ENCODE data around the gene SSU72. TPM values are rescaled to one million over a fixed set of nuclear protein-coding genes. Genes with fewer than 3 reads are reported as not detected.

SSU72 gene
- total RNA-seq, 4 donors from 2014 or later, result 129 to 161 (median 146) TPM

DNA sequence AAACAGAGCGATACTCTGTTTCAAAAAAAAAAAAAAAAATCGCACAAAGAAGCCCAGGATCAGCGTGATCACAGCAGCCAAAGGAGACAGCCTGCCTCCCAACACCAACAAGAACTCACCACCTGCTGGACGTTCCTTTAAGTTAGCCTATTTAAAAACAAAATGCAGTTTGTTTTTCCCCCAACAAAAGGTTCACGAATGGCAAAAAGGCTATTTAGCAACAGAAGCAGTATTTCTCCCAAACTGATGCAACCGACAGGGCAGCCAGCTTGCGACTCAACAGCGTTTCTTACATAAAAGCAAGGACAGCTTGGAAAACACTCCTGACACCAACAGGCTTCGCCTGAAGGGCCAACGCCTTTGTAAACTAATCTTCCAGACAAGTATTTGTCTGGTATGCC lies 6.8 kb downstream of the SSU72 start:
- Histone ChIP-seq H3K9me3 (no peaks in the 10 kb centered on the region), H3K4me3 (no peak overlapping the region), H3K27me3 (no peaks in the 10 kb centered on the region), H3K27ac (no peak overlapping the region), H3K4me1 (peaks cover 0 to 67% (median 7%) of the 10 kb centered on the region in 4 donors), H3K36me3 (peaks cover 0 to 64% (median 8%) of the 10 kb centered on the region in 3 donors)
- DNase-seq (ENCODE audit: low spot score in 2 of 2), result no peak
- TF ChIP-seq POLR2A (IDR thresholded peaks at IDR 0.05) (no peak), EP300 (IDR thresholded peaks at IDR 0.05) (no peak)
- TF ChIP-seq, protein P1, sequence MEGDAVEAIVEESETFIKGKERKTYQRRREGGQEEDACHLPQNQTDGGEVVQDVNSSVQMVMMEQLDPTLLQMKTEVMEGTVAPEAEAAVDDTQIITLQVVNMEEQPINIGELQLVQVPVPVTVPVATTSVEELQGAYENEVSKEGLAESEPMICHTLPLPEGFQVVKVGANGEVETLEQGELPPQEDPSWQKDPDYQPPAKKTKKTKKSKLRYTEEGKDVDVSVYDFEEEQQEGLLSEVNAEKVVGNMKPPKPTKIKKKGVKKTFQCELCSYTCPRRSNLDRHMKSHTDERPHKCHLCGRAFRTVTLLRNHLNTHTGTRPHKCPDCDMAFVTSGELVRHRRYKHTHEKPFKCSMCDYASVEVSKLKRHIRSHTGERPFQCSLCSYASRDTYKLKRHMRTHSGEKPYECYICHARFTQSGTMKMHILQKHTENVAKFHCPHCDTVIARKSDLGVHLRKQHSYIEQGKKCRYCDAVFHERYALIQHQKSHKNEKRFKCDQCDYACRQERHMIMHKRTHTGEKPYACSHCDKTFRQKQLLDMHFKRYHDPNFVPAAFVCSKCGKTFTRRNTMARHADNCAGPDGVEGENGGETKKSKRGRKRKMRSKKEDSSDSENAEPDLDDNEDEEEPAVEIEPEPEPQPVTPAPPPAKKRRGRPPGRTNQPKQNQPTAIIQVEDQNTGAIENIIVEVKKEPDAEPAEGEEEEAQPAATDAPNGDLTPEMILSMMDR (IDR thresholded peaks at IDR 0.05), result no peak
- 64 to 77% methylated on average over 10 of the region's 10 CpGs for WGBS, 2 donors

DNA sequence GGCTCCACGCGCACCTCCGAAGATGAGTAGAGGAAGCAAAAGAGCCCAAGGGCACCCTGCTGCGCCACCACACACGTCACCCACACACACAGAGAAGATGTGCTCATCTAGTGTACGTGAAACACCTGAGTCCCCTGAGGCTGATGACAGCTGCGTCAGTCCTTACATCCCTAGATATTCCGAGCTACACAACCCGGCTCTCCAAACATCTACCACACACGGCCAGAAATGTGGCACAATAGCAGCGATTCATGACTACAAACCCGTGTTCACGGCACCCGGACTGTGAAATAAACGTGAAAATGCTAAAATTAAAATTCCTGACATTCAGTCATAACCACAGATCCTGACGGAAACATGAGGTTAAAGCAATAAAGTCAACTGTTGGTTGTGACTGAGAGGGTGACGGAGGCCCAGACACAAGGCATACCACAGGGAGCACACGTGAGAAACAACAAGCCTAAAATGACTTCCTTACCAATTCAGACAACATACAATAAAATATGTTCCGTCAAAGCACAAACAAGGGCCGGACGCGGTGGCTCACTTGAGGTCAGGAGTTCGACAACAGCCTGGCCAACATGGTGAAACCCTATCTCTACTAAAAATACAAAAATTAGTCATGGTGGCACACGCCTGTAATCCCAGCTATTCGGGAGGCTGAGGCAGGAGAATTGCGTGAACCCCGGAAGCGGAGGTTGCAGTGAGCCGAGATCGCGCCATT lies 7.3 kb downstream of the SSU72 start:
- H3K27ac ChIP-seq, result no peak overlapping the region
- no peak overlapping the region for H3K4me3 ChIP-seq
- no peaks in the 10 kb centered on the region for H3K27me3 ChIP-seq
- 68 to 76% methylated on average over 29 to 31 of the region's 31 CpGs for WGBS, 2 donors
- H3K36me3 ChIP-seq, result peaks cover 0 to 66% (median 8%) of the 10 kb centered on the region in 3 donors
- H3K4me1 ChIP-seq, result peaks cover 0 to 61% (median 3%) of the 10 kb centered on the region in 4 donors
- DNase-seq (ENCODE audit: low spot score in 2 of 2), result no peak
- no peaks in the 10 kb centered on the region for H3K9me3 ChIP-seq
- TF ChIP-seq POLR2A (IDR thresholded peaks at IDR 0.05), result no peak
- TF ChIP-seq EP300 (IDR thresholded peaks at IDR 0.05), result no peak
- TF ChIP-seq, protein P1 (IDR thresholded peaks at IDR 0.05), result no peak

DNA sequence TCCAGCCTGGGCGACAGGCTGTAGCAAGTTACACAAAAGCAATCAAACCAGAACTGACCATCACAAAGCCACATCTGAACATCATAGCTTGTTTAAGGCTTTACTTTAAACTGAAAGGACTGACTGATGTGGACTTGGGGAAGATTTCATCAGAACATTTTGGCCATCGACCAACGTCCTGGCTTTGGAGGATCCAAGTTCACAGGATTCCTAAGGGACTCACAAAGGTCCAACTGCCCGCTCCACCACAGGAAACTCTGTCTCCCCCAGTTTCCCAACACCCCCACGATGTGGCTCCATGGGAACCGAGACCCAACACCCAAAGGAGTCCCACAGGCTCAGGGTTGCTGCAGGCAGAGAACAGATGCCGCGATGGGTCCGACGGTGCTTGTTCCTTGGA lies 9.3 kb downstream of the SSU72 start:
- Histone ChIP-seq H3K27ac (no peak overlapping the region), H3K27me3 (no peaks in the 10 kb centered on the region), H3K4me3 (no peak overlapping the region), H3K9me3 (no peaks in the 10 kb centered on the region), H3K36me3 (peaks cover 0 to 73% (median 8%) of the 10 kb centered on the region in 3 donors), H3K4me1 (peaks cover 0 to 41% (median 3%) of the 10 kb centered on the region in 4 donors)
- WGBS, 2 donors, result 90 to 93% methylated on average over 9 to 10 of the region's 10 CpGs
- DNase-seq (ENCODE audit: low spot score in 2 of 2), result no peak
- TF ChIP-seq POLR2A (IDR thresholded peaks at IDR 0.05) (no peak), EP300 (IDR thresholded peaks at IDR 0.05) (no peak)
- TF ChIP-seq, protein P1 (IDR thresholded peaks at IDR 0.05), result no peak

DNA sequence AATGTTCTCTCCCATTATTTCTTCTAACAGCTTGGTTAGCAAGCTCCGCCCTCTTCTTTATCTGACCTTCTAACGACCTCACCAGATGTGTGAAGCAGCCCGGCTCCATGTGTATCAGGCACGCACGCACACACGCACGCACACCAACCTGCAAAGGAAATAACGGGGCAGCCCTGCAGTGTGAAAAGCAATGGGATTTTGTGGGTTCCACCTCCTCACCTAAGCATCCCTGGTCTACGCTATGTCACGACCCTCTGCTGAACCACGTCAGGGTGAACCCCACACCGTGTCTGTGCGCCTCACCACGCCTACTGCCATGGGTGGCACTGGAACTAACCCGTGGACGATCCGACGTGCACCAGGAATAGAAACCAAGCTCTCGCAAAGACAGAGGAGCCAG lies 10.4 kb downstream of the SSU72 start:
- H3K9me3 ChIP-seq, result no peaks in the 10 kb centered on the region
- no peak overlapping the region for H3K4me3 ChIP-seq
- no peak for DNase-seq (ENCODE audit: low spot score in 2 of 2)
- TF ChIP-seq POLR2A (IDR thresholded peaks at IDR 0.05) (no peak), EP300 (IDR thresholded peaks at IDR 0.05) (no peak)
- TF ChIP-seq, protein P1 (IDR thresholded peaks at IDR 0.05), result no peak
- no peak overlapping the region for H3K27ac ChIP-seq
- peaks cover 0 to 74% (median 8%) of the 10 kb centered on the region in 3 donors for H3K36me3 ChIP-seq
- H3K27me3 ChIP-seq, result no peaks in the 10 kb centered on the region
- 81 to 88% methylated on average over 19 of the region's 19 CpGs for WGBS, 2 donors
- H3K4me1 ChIP-seq, result peaks cover 0 to 31% (median 3%) of the 10 kb centered on the region in 4 donors

DNA sequence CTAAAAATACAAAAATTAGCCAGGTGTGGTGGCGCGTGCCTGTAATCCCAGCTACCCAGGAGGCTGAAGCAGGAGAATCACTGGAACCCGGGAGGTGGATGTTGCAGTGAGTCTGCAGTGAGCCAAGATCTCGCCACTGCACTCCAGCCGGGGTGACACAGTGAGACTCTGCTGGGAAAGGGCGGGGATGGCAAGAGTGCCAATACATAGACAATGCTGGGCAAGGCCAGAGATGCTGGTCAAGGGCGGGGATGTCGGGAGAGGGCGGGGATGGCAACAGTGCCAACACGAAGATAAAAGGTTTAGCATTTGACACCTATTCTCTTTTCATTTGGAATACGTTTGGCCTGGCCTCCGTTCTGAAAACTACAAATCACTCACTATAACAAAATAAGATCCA lies 11.0 kb downstream of the SSU72 start:
- Histone ChIP-seq H3K9me3 (no peaks in the 10 kb centered on the region), H3K4me3 (no peak overlapping the region), H3K36me3 (peaks cover 0 to 74% (median 8%) of the 10 kb centered on the region in 3 donors), H3K4me1 (peaks cover 0 to 25% (median 3%) of the 10 kb centered on the region in 4 donors), H3K27ac (no peak overlapping the region), H3K27me3 (no peaks in the 10 kb centered on the region)
- 91 to 95% methylated on average over 12 of the region's 12 CpGs for WGBS, 2 donors
- DNase-seq (ENCODE audit: low spot score in 2 of 2), result no peak
- TF ChIP-seq EP300 (IDR thresholded peaks at IDR 0.05) (no peak), POLR2A (IDR thresholded peaks at IDR 0.05) (no peak)

Data from tibial nerve (tissue), 4 donors.